NCI-H1694 (cell line): ENCODE measurements around the gene TSPAN11.
"Not testable (repeated sequence)": the region's sequence is repeated elsewhere in the genome, so short reads cannot be mapped to it uniquely, and the experiment has no call there.

Source experiments
- DNase-seq: peaks from one replicate; lab custom pipeline; 2025; lab: John Stamatoyannopoulos, UW

The TSPAN11 gene

GRCh38 chr12:31019561-31019960, 93.0 kb downstream of the TSPAN11 start:
- no peak for DNase-seq

DNA sequence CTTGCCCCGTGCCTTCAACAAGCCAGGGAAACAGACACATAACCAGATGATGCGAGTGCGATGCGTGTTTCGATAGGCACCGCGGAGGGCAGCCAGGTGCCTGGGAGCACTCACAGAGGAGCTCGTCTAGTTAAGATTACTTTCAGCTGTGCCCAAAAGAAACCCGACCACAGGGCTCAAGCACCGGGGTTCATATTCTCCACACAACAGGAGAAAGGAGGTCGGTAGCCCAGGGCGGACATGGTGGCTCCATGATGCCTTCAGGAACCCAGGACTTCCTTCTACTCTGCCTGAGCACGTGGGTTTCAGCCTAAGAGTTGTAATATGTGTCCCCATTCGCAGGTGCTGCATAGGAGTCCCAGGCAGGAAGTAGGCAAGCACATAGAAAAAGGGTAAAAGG, 93.4 kb downstream of the TSPAN11 start:
- no peak for DNase-seq

GRCh38 chr12:31020385-31021166, 94.0 kb downstream of the TSPAN11 start:
- DNase-seq = no peak

DNA sequence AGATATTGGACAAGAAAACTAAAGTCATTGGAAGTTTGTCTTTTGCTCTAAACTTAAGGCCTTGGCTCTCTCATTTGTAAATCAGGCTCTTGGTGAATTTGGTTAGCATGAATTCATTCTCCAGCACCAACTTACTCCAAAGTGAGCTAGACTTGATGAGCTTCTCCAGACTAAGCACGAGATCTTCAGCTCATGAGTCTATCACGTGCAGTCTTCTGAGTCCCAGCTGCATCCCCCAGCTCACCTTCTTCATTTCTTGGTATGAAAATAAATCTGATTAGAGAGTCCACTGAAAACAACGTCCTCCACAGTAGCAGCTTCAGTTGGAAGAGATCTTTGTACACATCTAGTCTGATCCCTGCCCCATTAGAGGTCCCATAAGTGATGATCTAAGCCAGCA, 94.6 kb downstream of the TSPAN11 start:
- no peak for DNase-seq

DNA sequence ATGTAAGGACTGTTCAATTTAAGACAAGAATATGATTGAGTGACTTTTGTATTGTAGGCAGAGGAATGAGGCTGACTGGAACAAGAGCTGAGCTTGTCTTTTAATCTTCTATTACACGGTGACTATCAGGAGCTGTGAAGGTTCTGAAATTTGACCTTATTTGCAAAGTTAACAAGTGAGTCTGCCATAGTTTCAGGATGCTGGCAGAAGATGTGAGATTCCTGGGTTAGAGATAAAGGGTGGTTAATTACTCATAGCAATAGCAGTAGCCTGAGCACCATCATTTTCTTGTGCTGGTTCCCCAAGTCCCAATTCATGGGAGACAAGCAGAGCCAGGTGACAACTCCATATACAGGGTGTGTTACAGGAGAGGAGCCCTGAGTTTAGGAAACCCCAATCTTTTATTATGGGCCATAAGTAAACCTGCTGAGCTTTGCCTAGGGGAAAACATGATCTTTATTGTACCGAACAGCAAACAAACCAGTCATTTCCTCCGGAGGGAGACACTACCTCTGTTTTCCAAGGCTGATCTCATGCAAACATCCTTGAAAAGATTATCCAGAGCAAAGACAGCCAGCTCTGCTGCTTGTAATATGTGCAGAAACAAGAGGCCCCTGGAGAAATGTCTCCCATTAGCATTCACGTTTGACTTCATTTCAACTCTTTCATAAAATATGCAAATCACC, 95.4 kb downstream of the TSPAN11 start:
- no peak for DNase-seq

GRCh38 chr12:31023271-31023724, 96.8 kb downstream of the TSPAN11 start:
- no peak for DNase-seq

DNA sequence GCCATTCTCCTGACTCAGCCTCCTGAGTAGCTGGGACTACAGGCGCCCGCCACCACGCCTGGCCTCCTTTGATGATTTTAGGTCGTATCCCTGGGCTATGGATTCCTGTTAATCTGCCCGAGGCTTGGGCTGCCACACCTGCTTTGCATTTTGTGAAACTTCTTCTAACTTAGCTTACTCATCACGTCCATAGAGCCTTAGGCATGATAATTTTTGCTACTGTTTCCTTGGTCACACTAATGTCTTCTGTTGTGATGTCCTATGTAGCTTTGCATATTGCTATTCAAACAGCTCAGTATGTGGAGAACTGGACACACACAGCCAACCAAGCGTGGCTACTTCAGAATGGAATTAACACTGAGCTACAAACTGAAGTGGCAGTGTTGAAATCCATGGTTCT, 99.7 kb downstream of the TSPAN11 start:
- DNase-seq = no peak

- DNase-seq = not testable (repeated sequence)
These were observed 100.5 kb downstream of the TSPAN11 start for GRCh38 chr12:31027006-31027405.

DNA sequence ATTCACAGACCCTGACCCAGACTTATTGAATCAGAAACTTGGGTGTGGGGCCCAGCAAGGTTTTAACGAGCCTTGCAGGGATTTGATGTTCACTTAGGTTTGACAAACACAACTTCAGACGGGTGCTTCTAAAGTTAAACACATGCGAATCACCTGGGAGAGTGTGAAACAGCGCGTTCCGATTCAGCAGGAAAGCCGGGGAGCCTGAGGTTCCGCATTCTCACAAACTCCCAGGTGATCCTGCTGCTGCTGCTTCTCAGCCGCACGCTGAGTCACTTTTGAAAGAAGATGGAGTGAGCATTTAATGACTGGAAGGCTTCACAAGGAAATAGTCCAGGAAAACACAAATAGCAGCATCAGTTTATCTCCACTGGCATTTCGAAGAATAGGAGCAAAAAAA, 102.9 kb downstream of the TSPAN11 start:
- no peak for DNase-seq

- no peak for DNase-seq
These were observed 103.5 kb downstream of the TSPAN11 start for GRCh38 chr12:31029916-31030562.

DNA sequence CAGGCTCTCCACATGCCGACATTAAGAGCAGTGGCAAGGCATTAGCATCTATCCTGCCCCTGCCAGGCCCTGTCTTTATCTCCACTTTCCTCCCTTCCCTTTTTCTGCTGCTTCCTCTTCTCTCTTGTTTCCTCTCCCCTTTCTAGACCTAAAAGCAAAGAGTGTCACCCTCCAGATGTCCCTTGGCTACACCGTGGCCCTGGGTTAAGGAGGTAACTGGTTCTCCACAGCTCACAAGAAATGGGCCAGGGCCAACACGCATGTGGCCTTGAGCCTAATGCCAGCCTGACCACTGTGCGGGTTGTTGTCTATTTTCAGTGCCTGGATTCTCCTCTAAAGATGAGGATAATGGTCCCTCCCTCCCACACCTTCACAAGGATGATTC, 105.4 kb downstream of the TSPAN11 start:
- no peak for DNase-seq

DNA sequence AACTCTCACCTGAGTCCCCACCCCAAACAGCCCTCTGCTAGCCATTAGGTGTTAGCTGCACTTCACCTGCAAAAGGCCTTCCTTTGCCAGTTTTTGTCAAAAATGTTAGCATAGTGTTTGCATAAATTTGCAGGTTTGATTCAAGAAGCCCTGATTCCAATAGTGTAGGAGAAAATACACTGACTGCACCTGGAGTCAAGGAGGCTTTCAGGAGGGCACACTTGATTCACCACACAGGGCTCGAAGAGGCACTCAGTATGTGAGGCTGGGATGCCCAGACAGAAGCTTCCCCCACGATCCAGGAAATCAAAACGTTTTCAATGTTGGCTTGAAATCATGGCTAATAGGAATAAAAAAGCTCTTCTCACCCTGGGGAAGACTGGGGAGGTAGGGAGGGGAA, 106.6 kb downstream of the TSPAN11 start:
- no peak for DNase-seq

GRCh38 chr12:31033681-31034080, 107.1 kb downstream of the TSPAN11 start:
- no peak for DNase-seq

- DNase-seq = no peak
These were observed 107.8 kb downstream of the TSPAN11 start for GRCh38 chr12:31034372-31034771.

GRCh38 chr12:31035226-31035625, 108.7 kb downstream of the TSPAN11 start:
- DNase-seq = no peak

DNA sequence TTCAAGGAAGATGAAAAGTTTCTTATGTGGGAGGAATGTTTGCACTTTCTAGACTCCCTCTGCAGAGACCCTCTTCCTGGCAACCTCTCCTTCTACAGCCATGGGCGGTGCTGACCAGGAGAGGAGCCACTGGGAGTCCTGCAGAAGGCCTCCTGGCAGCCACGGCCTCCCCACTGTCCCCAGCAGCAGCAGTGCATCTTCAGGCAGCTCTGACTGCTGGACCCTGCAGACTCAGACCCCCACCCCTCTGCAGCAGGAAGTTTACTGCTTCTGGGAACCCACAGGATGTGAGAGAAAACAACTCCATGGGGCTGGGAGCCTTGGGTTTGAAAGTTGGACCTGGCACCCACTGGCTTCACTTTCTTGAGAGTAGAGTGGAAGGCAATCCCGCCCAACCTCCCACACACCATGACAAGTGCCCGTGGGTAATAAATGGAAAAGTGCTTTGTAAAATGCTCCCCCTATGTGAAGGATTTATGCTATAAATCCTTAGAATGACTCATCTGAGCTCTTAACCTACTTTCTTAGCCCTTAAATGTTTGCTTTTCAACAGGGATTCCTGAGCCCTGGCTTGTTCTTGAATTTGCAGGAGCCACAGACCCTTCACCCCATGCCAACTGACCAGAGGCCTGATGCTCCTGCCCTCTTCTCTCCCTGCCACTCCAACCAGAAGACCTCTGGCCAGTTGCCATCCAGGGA, 109.6 kb downstream of the TSPAN11 start:
- DNase-seq = no peak

DNA sequence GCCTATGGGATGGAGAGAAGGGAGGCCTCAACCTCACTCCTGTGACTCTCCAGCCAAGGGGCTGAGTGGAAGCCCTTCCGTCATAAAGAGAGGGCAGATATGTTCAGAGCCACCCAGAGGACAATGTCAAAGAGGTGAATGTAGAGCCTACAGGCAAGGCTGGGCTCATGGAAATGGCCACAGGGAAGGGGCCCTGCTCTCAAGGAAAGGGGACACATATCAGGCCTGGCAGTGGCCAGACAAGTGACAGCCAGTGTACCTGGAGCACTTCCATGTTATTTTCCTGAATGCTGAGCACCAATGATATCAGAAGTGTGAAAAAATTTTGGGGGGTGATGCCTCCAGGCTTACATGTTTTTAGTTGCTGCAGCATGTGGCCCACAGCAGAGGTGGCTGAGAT, 110.5 kb downstream of the TSPAN11 start:
- DNase-seq = no peak

- no peak for DNase-seq
These were observed 111.4 kb downstream of the TSPAN11 start for GRCh38 chr12:31037931-31038330.

GRCh38 chr12:31041033-31041564, 114.6 kb downstream of the TSPAN11 start:
- no peak for DNase-seq
